Cardiac septum (tissue), 1 donor: Measurements from ENCODE around the gene PPM1L. TPM values are rescaled to one million over a fixed set of nuclear protein-coding genes. Genes with fewer than 3 reads are reported as not detected.
"Not testable (repeated sequence)": the region's sequence is repeated elsewhere in the genome, so short reads cannot be mapped to it uniquely, and the experiment has no call there.

Experiments
- DNase-seq: peaks from one replicate; pipeline ENCODE4 v3.0.0-alpha.2; 2020; ENCODE audit warnings: low spot score
- intact Hi-C: fragments of 100-400 bp; cut with DNase I; formaldehyde crosslinking; loops from one replicate; pipeline ENCODE4 v1.14.0; 2022
- total RNA-seq: library from RNA; stranded (reverse); fragmentation: NEBNext Ultra II Directional; extraction: Animal tissue kit (Norgen Biotek cat#: 25700); gene quantifications from one replicate; pipeline ENCODE4 v1.2.1, GENCODE V29; 2021
- donor health status: DM: no; HTN: no; CAD: no.

PPM1L gene
- total RNA-seq, 1 donor from 2014 or later = 28.8 TPM

GRCh38 chr3:161008086-161008485 is 252.1 kb downstream of the PPM1L start:
- no peak for DNase-seq
- intact Hi-C loops = no loop called here

- DNase-seq, intact Hi-C loops: not testable (repeated sequence)
These were observed 254.1 kb downstream of the PPM1L start for GRCh38 chr3:161010151-161010550.

- no peak for DNase-seq
- intact Hi-C loops = no loop called here
These were observed 259.1 kb downstream of the PPM1L start for GRCh38 chr3:161014843-161015749.

GRCh38 chr3:161016417-161017313 is 260.6 kb downstream of the PPM1L start:
- no peak for DNase-seq
- intact Hi-C loops = no loop called here

- intact Hi-C loops = no loop called here
- DNase-seq = no peak
These were observed 261.9 kb downstream of the PPM1L start for GRCh38 chr3:161017971-161018370.

GRCh38 chr3:161020256-161020655 is 264.2 kb downstream of the PPM1L start:
- intact Hi-C loops = no loop called here
- DNase-seq = no peak

GRCh38 chr3:161025911-161026310 is 269.9 kb downstream of the PPM1L start:
- no peak for DNase-seq
- intact Hi-C loops = no loop called here

GRCh38 chr3:161026612-161027510 is 270.8 kb downstream of the PPM1L start:
- intact Hi-C loops = no loop called here
- DNase-seq = no peak

GRCh38 chr3:161028555-161029153 is 272.6 kb downstream of the PPM1L start:
- intact Hi-C loops = no loop called here
- DNase-seq = no peak

- intact Hi-C loops = no loop called here
- no peak for DNase-seq
These were observed 275.1 kb downstream of the PPM1L start for GRCh38 chr3:161031134-161031533.

GRCh38 chr3:161034913-161035550 is 279.0 kb downstream of the PPM1L start:
- intact Hi-C loops, DNase-seq: not testable (repeated sequence)

- no peak for DNase-seq
- intact Hi-C loops = no loop called here
These were observed 279.7 kb downstream of the PPM1L start for GRCh38 chr3:161035711-161036110.

- intact Hi-C loops = no loop called here
- no peak for DNase-seq
These were observed 282.7 kb downstream of the PPM1L start for GRCh38 chr3:161038725-161039124.

- DNase-seq = no peak
- intact Hi-C loops = no loop called here
These were observed 286.0 kb downstream of the PPM1L start for GRCh38 chr3:161042023-161042501.

GRCh38 chr3:161043336-161044035 is 287.5 kb downstream of the PPM1L start:
- intact Hi-C loops = no loop called here
- DNase-seq = no peak

GRCh38 chr3:161049683-161050248 is 293.7 kb downstream of the PPM1L start:
- intact Hi-C loops = no loop called here
- DNase-seq = no peak

GRCh38 chr3:161050935-161051334 is 294.9 kb downstream of the PPM1L start:
- intact Hi-C loops = no loop called here
- DNase-seq = no peak

GRCh38 chr3:161051856-161052255 is 295.8 kb downstream of the PPM1L start:
- no peak for DNase-seq
- intact Hi-C loops = no loop called here
